ENCODE data around the gene SLC25A19.

The SLC25A19 gene

GRCh38 chr17:75246404-75246803 lies 42.8 kb downstream of the SLC25A19 start:
- Histone ChIP-seq H4K20me1 (ENCODE audit: insufficient read depth, low read length) (no peaks in the 10 kb centered on the region), H3K36me3 (replicated peaks; ENCODE audit: low read depth, low read length) (peaks cover 40% of the 10 kb centered on the region), H3K4me1 (ENCODE audit: low read length) (peaks cover 70% of the 10 kb centered on the region), H3K27ac (ENCODE audit: low read length) (no peak overlapping the region), H3K4me3 (ENCODE audit: low read length) (no peak overlapping the region), H3K9ac (ENCODE audit: low read length) (no peak overlapping the region), H3K9me3 (ENCODE audit: insufficient read depth, low read length) (no peaks in the 10 kb centered on the region), H2AFZ (ENCODE audit: low read depth, low read length) (no peak overlapping the region), H3K27me3 (ENCODE audit: low read depth, low read length) (no peaks in the 10 kb centered on the region), H3K4me2 (ENCODE audit: low read length) (no peak overlapping the region), H3K79me2 (ENCODE audit: low read length) (peaks cover 35% of the 10 kb centered on the region)
- TF ChIP-seq CTCF (IDR thresholded peaks at IDR 0.05; ENCODE audit: low read depth, low read length): no peak
- no peak for TF ChIP-seq EZH2phosphoT487 (IDR thresholded peaks at IDR 0.05; ENCODE audit: low read depth)

- Histone ChIP-seq H3K27ac (ENCODE audit: low read length) (peak overlapping the region; percentile 86), H4K20me1 (ENCODE audit: insufficient read depth, low read length) (no peaks in the 10 kb centered on the region), H2AFZ (ENCODE audit: low read depth, low read length) (no peak overlapping the region), H3K36me3 (replicated peaks; ENCODE audit: low read depth, low read length) (peaks cover 47% of the 10 kb centered on the region), H3K9ac (ENCODE audit: low read length) (peak overlapping the region; percentile 68), H3K4me2 (ENCODE audit: low read length) (peak overlapping the region; percentile 89), H3K27me3 (ENCODE audit: low read depth, low read length) (no peaks in the 10 kb centered on the region), H3K9me3 (ENCODE audit: insufficient read depth, low read length) (no peaks in the 10 kb centered on the region), H3K79me2 (ENCODE audit: low read length) (peaks cover 22% of the 10 kb centered on the region), H3K4me1 (ENCODE audit: low read length) (peaks cover 57% of the 10 kb centered on the region), H3K4me3 (ENCODE audit: low read length) (peak overlapping the region; percentile 58)
- TF ChIP-seq CTCF (IDR thresholded peaks at IDR 0.05; ENCODE audit: low read depth, low read length): no peak
- no peak for TF ChIP-seq EZH2phosphoT487 (IDR thresholded peaks at IDR 0.05; ENCODE audit: low read depth)
These were observed 44.2 kb downstream of the SLC25A19 start for GRCh38 chr17:75245011-75245410.

GRCh38 chr17:75244133-75244866 lies 44.9 kb downstream of the SLC25A19 start:
- peaks cover 50% of the 10 kb centered on the region for H3K4me1 ChIP-seq (ENCODE audit: low read length)
- TF ChIP-seq EZH2phosphoT487 (IDR thresholded peaks at IDR 0.05; ENCODE audit: low read depth): no peak
- no peak for TF ChIP-seq CTCF (IDR thresholded peaks at IDR 0.05; ENCODE audit: low read depth, low read length)
- no peak overlapping the region for H2AFZ ChIP-seq (ENCODE audit: low read depth, low read length)
- no peaks in the 10 kb centered on the region for H3K9me3 ChIP-seq (ENCODE audit: insufficient read depth, low read length)
- no peaks in the 10 kb centered on the region for H4K20me1 ChIP-seq (ENCODE audit: insufficient read depth, low read length)
- peak overlapping the region; percentile 58 for H3K4me3 ChIP-seq (ENCODE audit: low read length)
- H3K79me2 ChIP-seq (ENCODE audit: low read length): peaks cover 15% of the 10 kb centered on the region
- H3K36me3 ChIP-seq (replicated peaks; ENCODE audit: low read depth, low read length): peaks cover 52% of the 10 kb centered on the region
- peak overlapping the region; percentile 89 for H3K4me2 ChIP-seq (ENCODE audit: low read length)
- peak overlapping the region; percentile 68; the same call in 1 of the 2 replicates for H3K9ac ChIP-seq (ENCODE audit: low read length)
- H3K27ac ChIP-seq (ENCODE audit: low read length): peak overlapping the region; percentile 86
- no peaks in the 10 kb centered on the region for H3K27me3 ChIP-seq (ENCODE audit: low read depth, low read length)

- no peak overlapping the region for H3K4me3 ChIP-seq (ENCODE audit: low read length)
- peak overlapping the region; percentile 86 for H3K27ac ChIP-seq (ENCODE audit: low read length)
- peaks cover 51% of the 10 kb centered on the region for H3K4me1 ChIP-seq (ENCODE audit: low read length)
- H3K9ac ChIP-seq (ENCODE audit: low read length): peak overlapping the region; percentile 25; the same call in 1 of the 2 replicates
- H3K27me3 ChIP-seq (ENCODE audit: low read depth, low read length): no peaks in the 10 kb centered on the region
- H3K9me3 ChIP-seq (ENCODE audit: insufficient read depth, low read length): no peaks in the 10 kb centered on the region
- no peaks in the 10 kb centered on the region for H4K20me1 ChIP-seq (ENCODE audit: insufficient read depth, low read length)
- H3K36me3 ChIP-seq (replicated peaks; ENCODE audit: low read depth, low read length): peaks cover 66% of the 10 kb centered on the region
- H3K4me2 ChIP-seq (ENCODE audit: low read length): peak overlapping the region; percentile 42
- H3K79me2 ChIP-seq (ENCODE audit: low read length): peaks cover 5% of the 10 kb centered on the region
- H2AFZ ChIP-seq (ENCODE audit: low read depth, low read length): no peak overlapping the region
- TF ChIP-seq CTCF (IDR thresholded peaks at IDR 0.05; ENCODE audit: low read depth, low read length) (no peak), EZH2phosphoT487 (IDR thresholded peaks at IDR 0.05; ENCODE audit: low read depth) (no peak)
These were observed 46.7 kb downstream of the SLC25A19 start for GRCh38 chr17:75242461-75243042.

Measured in OCI-LY3 (cell line).